KMS-11 (cell line): ENCODE measurements around the gene NXN.
A peak's percentile ranks its signal among the peaks of the same experiment; 100 is the strongest.

Experiments
- H2AFZ ChIP-seq: fragments of 200-600 bp; sonication (generic); 2 replicates; pipeline ENCODE4 v1.6.1; 2016; ENCODE audit warnings: antibody characterized with exemption, mixed run types, low read depth
- H3K27ac ChIP-seq: fragments of 200-600 bp; sonication (generic); 2 replicates; pipeline ENCODE4 v1.6.1; 2016; ENCODE audit warnings: mild to moderate bottlenecking, mixed run types
- H3K27me3 ChIP-seq: fragments of 200-600 bp; sonication (generic); 2 replicates; pipeline ENCODE4 v1.6.1; 2017; ENCODE audit warnings: mild to moderate bottlenecking, low read depth, mixed run types, moderate library complexity; ENCODE audit not compliant: insufficient read depth
- H3K36me3 ChIP-seq: fragments of 200-600 bp; sonication (generic); 2 replicates; pipeline ENCODE4 v1.6.1; 2017; ENCODE audit warnings: mild to moderate bottlenecking, mixed run types; ENCODE audit not compliant: insufficient read depth
- H3K4me1 ChIP-seq: fragments of 200-600 bp; sonication (generic); 2 replicates; pipeline ENCODE4 v1.6.1; 2016; ENCODE audit warnings: mild to moderate bottlenecking, low read depth, mixed run types; ENCODE audit not compliant: poor library complexity, severe bottlenecking
- H3K4me2 ChIP-seq: fragments of 200-600 bp; sonication (generic); 2 replicates; pipeline ENCODE4 v1.7.0; 2016; ENCODE audit warnings: mild to moderate bottlenecking, mixed run types
- H3K4me3 ChIP-seq: fragments of 200-600 bp; sonication (generic); IDR thresholded peaks from 2 replicates; pipeline ENCODE4 v1.6.1; 2017; ENCODE audit warnings: low read depth, low read length, mixed read lengths; ENCODE audit not compliant: insufficient read depth
- H3K79me2 ChIP-seq: fragments of 200-600 bp; sonication (generic); 2 replicates; pipeline ENCODE4 v1.6.1; 2016; ENCODE audit warnings: low read depth, mixed run types; ENCODE audit not compliant: insufficient read depth
- H3K9ac ChIP-seq: fragments of 200-600 bp; sonication (generic); 2 replicates; pipeline ENCODE4 v1.6.1; 2016; ENCODE audit warnings: mild to moderate bottlenecking, mixed run types
- H4K20me1 ChIP-seq: fragments of 200-600 bp; sonication (generic); 2 replicates; pipeline ENCODE4 v1.6.1; 2016; ENCODE audit warnings: mild to moderate bottlenecking, mixed run types; ENCODE audit not compliant: insufficient read depth
- CTCF ChIP-seq: fragments of 200-600 bp; sonication (generic); conservative IDR thresholded peaks from 2 replicates; pipeline ENCODE4 v1.6.1; 2017; ENCODE audit warnings: low read depth, mild to moderate bottlenecking, antibody characterized with exemption, low read length, moderate library complexity, mixed read lengths

Gene NXN

GRCh38 chr17:753418-753817, 226.2 kb downstream of the NXN start:
- Histone ChIP-seq H3K27ac (no peak overlapping the region), H3K79me2 (peaks cover 27% of the 10 kb centered on the region), H2AFZ (no peak overlapping the region), H3K4me2 (no peak overlapping the region), H3K9ac (no peak overlapping the region), H3K27me3 (no peaks in the 10 kb centered on the region), H3K36me3 (no peaks in the 10 kb centered on the region), H3K4me3 (no peak overlapping the region), H4K20me1 (no peaks in the 10 kb centered on the region), H3K4me1 (peaks cover 9% of the 10 kb centered on the region)
- TF ChIP-seq CTCF, result no peak

GRCh38 chr17:752620-753219, 226.9 kb downstream of the NXN start:
- H2AFZ ChIP-seq, result peak overlapping the region; percentile 89
- no peak; the same call in 1 of the 2 replicates for TF ChIP-seq CTCF
- H3K27me3 ChIP-seq, result no peaks in the 10 kb centered on the region
- H4K20me1 ChIP-seq, result no peaks in the 10 kb centered on the region
- peaks cover 9% of the 10 kb centered on the region for H3K4me1 ChIP-seq
- H3K4me2 ChIP-seq, result peak overlapping the region; percentile 60
- H3K27ac ChIP-seq, result no peak overlapping the region
- H3K36me3 ChIP-seq, result no peaks in the 10 kb centered on the region
- peak overlapping the region; percentile 93; the same call in 1 of the 2 replicates for H3K9ac ChIP-seq
- H3K79me2 ChIP-seq, result peaks cover 31% of the 10 kb centered on the region
- no peak overlapping the region for H3K4me3 ChIP-seq

GRCh38 chr17:752002-752619, 227.5 kb downstream of the NXN start, which contains the start of gene GEMIN4:
GEMIN4 (minus strand) TSS chr17:752264; CDS start chr17:752142, 122 bp downstream.
- H2AFZ ChIP-seq, result peak within 1 kb of the TSS; percentile 89
- peak; percentile 57 for TF ChIP-seq CTCF
- H3K4me2 ChIP-seq, result peak within 1 kb of the TSS; percentile 89
- H3K4me1 ChIP-seq, result peaks cover 9% of the 10 kb centered on the region
- no peaks in the 10 kb centered on the region for H3K27me3 ChIP-seq
- H3K27ac ChIP-seq, result peak within 1 kb of the TSS; percentile 64
- no peak within 1 kb of the TSS for H3K4me3 ChIP-seq
- H3K9ac ChIP-seq, result peak within 1 kb of the TSS; percentile 93
- H4K20me1 ChIP-seq, result no peaks in the 10 kb centered on the region
- no peaks in the 10 kb centered on the region for H3K36me3 ChIP-seq
- peaks cover 31% of the 10 kb centered on the region for H3K79me2 ChIP-seq

GRCh38 chr17:751269-752001, 228.1 kb downstream of the NXN start:
- no peaks in the 10 kb centered on the region for H4K20me1 ChIP-seq
- H3K4me2 ChIP-seq, result peak overlapping the region; percentile 89
- no peak overlapping the region for H3K4me3 ChIP-seq
- H2AFZ ChIP-seq, result peak overlapping the region; percentile 64
- H3K79me2 ChIP-seq, result peaks cover 31% of the 10 kb centered on the region
- no peaks in the 10 kb centered on the region for H3K27me3 ChIP-seq
- no peaks in the 10 kb centered on the region for H3K36me3 ChIP-seq
- H3K9ac ChIP-seq, result peak overlapping the region; percentile 93
- TF ChIP-seq CTCF, result no peak
- H3K27ac ChIP-seq, result peak overlapping the region; percentile 64
- peaks cover 9% of the 10 kb centered on the region for H3K4me1 ChIP-seq
